B cell (primary cell): ENCODE results near the gene PAX3. TPM values are rescaled to one million over a fixed set of nuclear protein-coding genes. Genes with fewer than 3 reads are reported as not detected.

Source experiments
- ATAC-seq: fragments of 200-7000 bp; cut with Tn5 transposase; one replicate; pipeline ENCODE4 v1.10.0; 2021; ENCODE audit warnings: low read depth, mild to moderate bottlenecking, moderate number of reproducible peaks, moderate library complexity
- CTCF ChIA-PET: fragments of 350-600 bp; sonication (Branson Sonifier 250); formaldehyde crosslinking; loops from one replicate; lab custom pipeline; 2021; ENCODE audit warnings: antibody characterized with exemption, inconsistent platforms; lab: Charles Lee
- POLR2A ChIA-PET: fragments of 350-600 bp; sonication (Branson Sonifier 250); formaldehyde crosslinking; loops from one replicate; lab custom pipeline; 2021; ENCODE audit warnings: antibody characterized with exemption; lab: Charles Lee
- DNase-seq: peaks from one replicate; pipeline ENCODE4 v3.0.0; 2013
- H2AFZ ChIP-seq: 2 replicates; pipeline ENCODE4 v1.6.1; 2012; ENCODE audit warnings: mild to moderate bottlenecking, low read depth, low read length; ENCODE audit not compliant: insufficient read depth, poor library complexity, severe bottlenecking
- H3K27ac ChIP-seq, 2 donors: 1 replicate in 1 of 2; 2 replicates in 1 of 2; pipeline ENCODE4 v1.5.1; 2012 to 2013; ENCODE audit warnings: low read length in 2 of 2, mild to moderate bottlenecking in 2 of 2, moderate library complexity in 1 of 2
- H3K27me3 ChIP-seq, 4 experiments: fragments of 200-600 bp in 1 of 4; sonication (generic) in 1 of 4; replicated peaks in 1 of 4; 1 replicate in 2 of 4; 2 replicates in 2 of 4; pipeline versions ENCODE4 v1.6.1 to v1.7.0; 2013 to 2016; ENCODE audit warnings: low read length in 3 of 4, mild to moderate bottlenecking in 2 of 4, mixed read lengths in 1 of 4, moderate library complexity in 1 of 4; ENCODE audit not compliant: insufficient read depth in 4 of 4, control insufficient read depth in 3 of 4; ENCODE audit errors: control extremely low read depth in 1 of 4
- H3K36me3 ChIP-seq, 2 experiments: replicated peaks in 1 of 2; 1 replicate in 1 of 2; 2 replicates in 1 of 2; pipeline versions ENCODE4 v1.6.1 to v1.7.1; 2013; ENCODE audit warnings: low read length in 1 of 2; ENCODE audit not compliant: insufficient read depth in 2 of 2, control insufficient read depth in 1 of 2; ENCODE audit errors: control extremely low read depth in 1 of 2, extremely low read depth in 1 of 2
- H3K4me1 ChIP-seq, 2 donors: fragments of 200-600 bp in 1 of 2; sonication (generic) in 1 of 2; 1 replicate in 1 of 2; 2 replicates in 1 of 2; pipeline versions ENCODE4 v1.5.1 to v1.6.1; 2013 to 2017; ENCODE audit warnings: low read length in 2 of 2; ENCODE audit not compliant: control insufficient read depth in 2 of 2, insufficient read depth in 2 of 2
- H3K4me2 ChIP-seq: replicated peaks from 2 replicates; pipeline ENCODE3; 2012; ENCODE audit warnings: mild to moderate bottlenecking, low read depth, low read length; ENCODE audit not compliant: poor library complexity, severe bottlenecking
- H3K4me3 ChIP-seq, 5 experiments: fragments of 200-600 bp in 1 of 5; sonication (generic) in 1 of 5; 1 replicate in 3 of 5; 2 replicates in 2 of 5; pipeline versions ENCODE4 v1.5.1 to v1.7.0; 2011 to 2016; ENCODE audit warnings: low read length in 4 of 5, mild to moderate bottlenecking in 4 of 5, low read depth in 2 of 5, control low read depth in 1 of 5, moderate library complexity in 1 of 5; ENCODE audit not compliant: insufficient read depth in 1 of 5; ENCODE audit errors: control extremely low read depth in 1 of 5, extremely low read depth in 1 of 5
- H3K79me2 ChIP-seq: fragments of 200-600 bp; sonication (generic); one replicate; pipeline ENCODE4 v1.6.0; 2016; ENCODE audit warnings: low read length; ENCODE audit not compliant: control insufficient read depth, insufficient read depth
- H3K9ac ChIP-seq: fragments of 200-600 bp; sonication (generic); 2 replicates; pipeline ENCODE4 v1.6.1; 2017; ENCODE audit warnings: mild to moderate bottlenecking, low read length, moderate library complexity
- H3K9me3 ChIP-seq, 3 donors: one replicate each; pipeline versions ENCODE4 v1.6.1 to v1.7.1; 2013; ENCODE audit warnings: low read length in 2 of 3; ENCODE audit not compliant: control insufficient read depth in 2 of 3, insufficient read depth in 1 of 3; ENCODE audit errors: control extremely low read depth in 1 of 3
- H4K20me1 ChIP-seq: 2 replicates; pipeline ENCODE4 v1.6.0; 2012; ENCODE audit warnings: mild to moderate bottlenecking, low read length; ENCODE audit not compliant: insufficient read depth, control insufficient read depth, poor library complexity, severe bottlenecking
- H3K27ac Mint-ChIP-seq: one replicate; pipeline ENCODE4 v1.8.0; 2021; ENCODE audit warnings: mixed read lengths
- H3K27me3 Mint-ChIP-seq: one replicate; pipeline ENCODE4 v1.8.0; 2021; ENCODE audit warnings: mixed read lengths
- H3K4me1 Mint-ChIP-seq: one replicate; pipeline ENCODE4 v1.8.0; 2021; ENCODE audit warnings: mixed read lengths
- H3K4me3 Mint-ChIP-seq: one replicate; pipeline ENCODE4 v1.8.0; 2021; ENCODE audit warnings: mixed read lengths
- H3K9me3 Mint-ChIP-seq: one replicate; pipeline ENCODE4 v1.8.0; 2022; ENCODE audit warnings: mixed read lengths; ENCODE audit not compliant: insufficient read depth
- EZH2 ChIP-seq: IDR thresholded peaks from 2 replicates; pipeline ENCODE4 v1.6.1; 2012; ENCODE audit warnings: borderline replicate concordance, low read depth, mild to moderate bottlenecking, moderate library complexity, low read length; ENCODE audit not compliant: insufficient read depth, poor library complexity, severe bottlenecking
- whole genome bisulfite sequencing: methylation state at CpG from one replicate; pipeline ENCODE4 v1.1.5; 2013; ENCODE audit warnings: missing lambda C conversion rate; ENCODE audit not compliant: insufficient coverage; 5-methylcytosine and 5-hydroxymethylcytosine counted together
- intact Hi-C: fragments of 100-400 bp; cut with micrococcal nuclease; formaldehyde crosslinking; loops from one replicate; pipeline ENCODE4 v1.10.0; 2022
- polyA plus RNA-seq: library from polyadenylated mRNA; depleted of rRNA; stranded (reverse); fragments of >200 nt; gene quantifications from 2 replicates; pipeline ENCODE4 v1.2.3, GENCODE V29; 2012
- total RNA-seq, 2 donors: library from RNA; stranded (reverse); fragments of 120-200 nt in 1 of 2; gene quantifications; 1 replicate in 1 of 2; 2 replicates in 1 of 2; pipeline versions ENCODE4 v1.2.3 to v1.2.4, GENCODE V29; 2013 to 2022
- TF ChIP-seq, protein P1 (sequence below): fragments of 200-600 bp; IDR thresholded peaks from one replicate; pipeline ENCODE4 v1.8.0; 2022; ENCODE audit warnings: antibody characterized with exemption, mild to moderate bottlenecking

Gene PAX3
- total and polyA plus RNA-seq, 2 donors (not counting 1 experiment from before 2014, with no cell fraction given), result not detected

DNA sequence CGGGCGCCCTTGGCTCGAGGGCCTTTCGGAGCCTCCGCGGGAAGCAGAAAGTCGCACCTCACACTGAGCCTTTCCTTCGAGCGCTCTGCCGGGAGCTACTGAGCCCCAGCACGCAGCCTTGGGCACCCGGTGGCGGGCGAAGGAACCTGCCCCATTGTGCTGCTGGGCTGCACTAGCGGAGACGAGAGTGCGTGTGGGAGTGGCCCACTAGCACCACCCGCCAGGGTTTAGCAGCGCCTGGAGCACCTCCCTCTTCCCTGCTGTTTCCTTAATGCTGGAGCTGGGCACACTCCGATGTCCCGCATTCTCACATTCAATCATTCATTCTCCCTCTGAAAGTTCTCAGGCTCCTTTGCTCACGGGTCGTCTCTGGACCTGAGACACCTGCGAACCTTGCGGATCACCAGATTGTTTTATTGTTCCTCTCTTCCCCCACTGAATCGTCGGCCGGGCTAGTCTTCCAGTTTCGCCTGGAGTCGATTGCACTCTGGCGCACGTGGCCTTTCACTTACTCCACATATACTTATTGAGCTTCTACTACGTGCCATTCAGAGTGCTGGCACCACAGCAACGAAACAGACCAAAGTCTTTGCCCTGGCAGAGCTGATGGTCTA, 8.5 kb upstream of the PAX3 start:
- Mint-ChIP-seq H3K27me3 (peaks cover 81% of the 10 kb centered on the region), H3K4me3 (peak overlapping the region; percentile 44), H3K4me1 (peaks cover 37% of the 10 kb centered on the region), H3K27ac (no peak overlapping the region), H3K9me3 (peaks cover 2% of the 10 kb centered on the region)
- intact Hi-C loops, result no loop called here
- WGBS, result 8% methylated on average over 32 of the region's 34 CpGs
- no peaks in the 10 kb centered on the region for H3K36me3 ChIP-seq
- ChIA-PET POLR2A (no interaction called here), CTCF (interaction anchor here (0.6 to 1.3 kb wide), 2 partner anchors 10 to 167 kb away, joined by 3 to 6 read pairs; no protein-coding TSS in a partner anchor)
- no peak for ATAC-seq
- H3K27ac ChIP-seq, result no peak overlapping the region
- H3K9me3 ChIP-seq, result peaks cover 0 to 61% (median 9%) of the 10 kb centered on the region in 3 donors
- no peak overlapping the region for H3K4me2 ChIP-seq
- no peak overlapping the region for H3K9ac ChIP-seq
- TF ChIP-seq EZH2, result no peak
- TF ChIP-seq, protein P1, sequence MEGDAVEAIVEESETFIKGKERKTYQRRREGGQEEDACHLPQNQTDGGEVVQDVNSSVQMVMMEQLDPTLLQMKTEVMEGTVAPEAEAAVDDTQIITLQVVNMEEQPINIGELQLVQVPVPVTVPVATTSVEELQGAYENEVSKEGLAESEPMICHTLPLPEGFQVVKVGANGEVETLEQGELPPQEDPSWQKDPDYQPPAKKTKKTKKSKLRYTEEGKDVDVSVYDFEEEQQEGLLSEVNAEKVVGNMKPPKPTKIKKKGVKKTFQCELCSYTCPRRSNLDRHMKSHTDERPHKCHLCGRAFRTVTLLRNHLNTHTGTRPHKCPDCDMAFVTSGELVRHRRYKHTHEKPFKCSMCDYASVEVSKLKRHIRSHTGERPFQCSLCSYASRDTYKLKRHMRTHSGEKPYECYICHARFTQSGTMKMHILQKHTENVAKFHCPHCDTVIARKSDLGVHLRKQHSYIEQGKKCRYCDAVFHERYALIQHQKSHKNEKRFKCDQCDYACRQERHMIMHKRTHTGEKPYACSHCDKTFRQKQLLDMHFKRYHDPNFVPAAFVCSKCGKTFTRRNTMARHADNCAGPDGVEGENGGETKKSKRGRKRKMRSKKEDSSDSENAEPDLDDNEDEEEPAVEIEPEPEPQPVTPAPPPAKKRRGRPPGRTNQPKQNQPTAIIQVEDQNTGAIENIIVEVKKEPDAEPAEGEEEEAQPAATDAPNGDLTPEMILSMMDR, result no peak
- peak; percentile 13 for DNase-seq
- no peaks in the 10 kb centered on the region for H4K20me1 ChIP-seq
- peaks cover 0 to 97% (median 72%) of the 10 kb centered on the region in 4 experiments for H3K27me3 ChIP-seq
- no peak overlapping the region for H3K4me3 ChIP-seq
- no peak overlapping the region for H2AFZ ChIP-seq
- H3K79me2 ChIP-seq, result no peaks in the 10 kb centered on the region
- H3K4me1 ChIP-seq, result peaks cover 34 to 43% of the 10 kb centered on the region in 2 donors

DNA sequence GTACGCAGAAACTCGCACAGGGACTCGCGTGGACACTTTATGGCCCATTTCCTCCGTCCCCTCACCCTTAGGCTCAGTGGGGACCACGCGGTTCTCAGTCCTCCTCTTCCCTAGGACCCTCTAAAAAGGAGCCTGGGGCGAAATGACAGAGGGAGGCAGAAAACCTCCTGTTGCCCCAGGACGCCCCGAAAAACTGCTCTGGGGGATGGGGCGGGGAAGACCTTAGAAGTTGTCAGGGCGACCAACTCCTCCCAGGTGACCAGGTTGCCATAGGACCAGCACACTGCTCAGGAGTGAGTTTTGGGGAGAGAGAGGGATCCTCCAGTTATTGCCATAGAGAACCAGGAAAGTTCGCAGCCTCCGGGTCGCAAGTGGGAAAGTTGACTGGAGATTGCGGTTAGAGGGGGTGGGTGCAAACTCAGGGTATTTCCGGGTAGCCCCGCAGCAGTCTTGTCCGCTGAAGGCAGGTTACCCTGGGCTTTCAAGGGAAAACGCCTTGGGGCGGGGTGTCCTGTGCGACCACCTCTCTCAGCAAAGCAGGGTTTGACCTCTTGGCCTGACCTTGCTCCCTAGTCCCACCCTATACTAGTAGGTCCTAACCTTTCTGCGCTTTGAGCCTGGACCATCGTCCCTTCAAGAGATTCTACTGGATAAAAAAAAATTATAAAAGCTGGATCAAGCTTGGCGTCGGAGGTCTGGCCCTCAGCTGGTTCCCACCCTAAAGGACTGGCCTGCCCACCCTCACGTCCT, 7.8 kb upstream of the PAX3 start:
- WGBS, result 7% methylated on average over 20 of the region's 27 CpGs
- peak overlapping the region; percentile 73 for H3K4me3 Mint-ChIP-seq
- peaks cover 0 to 97% (median 73%) of the 10 kb centered on the region in 4 experiments for H3K27me3 ChIP-seq

More for the DNA sequence above, 7.8 kb upstream of the PAX3 start:
- CTCF ChIA-PET, result no interaction called here
- H3K4me1 Mint-ChIP-seq, result peaks cover 37% of the 10 kb centered on the region
- H4K20me1 ChIP-seq, result no peaks in the 10 kb centered on the region
- TF ChIP-seq, protein P1, result no peak
- POLR2A ChIA-PET, result no interaction called here
- intact Hi-C loops, result no loop called here
- H3K9me3 ChIP-seq, result peaks cover 0 to 61% (median 4%) of the 10 kb centered on the region in 3 donors
- H3K27ac Mint-ChIP-seq, result no peak overlapping the region
- peak overlapping the region; percentile 78 for H3K4me2 ChIP-seq
- no peak overlapping the region for H3K27ac ChIP-seq
- peak overlapping the region in 4 of 5 experiments; percentile 25 to 54 (median 41) for H3K4me3 ChIP-seq
- no peaks in the 10 kb centered on the region for H3K79me2 ChIP-seq
- no peak for ATAC-seq
- no peaks in the 10 kb centered on the region for H3K36me3 ChIP-seq
- peak overlapping the region; percentile 51 for H3K9ac ChIP-seq
- peak; percentile 7 for DNase-seq
- peak overlapping the region; percentile 42 for H2AFZ ChIP-seq
- H3K4me1 ChIP-seq, result peaks cover 34 to 41% of the 10 kb centered on the region in 2 donors
- peaks cover 88% of the 10 kb centered on the region for H3K27me3 Mint-ChIP-seq
- peaks cover 2% of the 10 kb centered on the region for H3K9me3 Mint-ChIP-seq
